Esophagus muscularis mucosa (tissue), 4 donors: ENCODE measurements around the gene SCFD1.

Experiments used
- EP300 ChIP-seq: sonication (generic); formaldehyde crosslinking; IDR thresholded peaks from one replicate; pipeline ENCODE4 v1.6.1; 2017; ENCODE audit warnings: antibody characterized with exemption
- POLR2A ChIP-seq: fragments of 450-650 bp; IDR thresholded peaks from one replicate; pipeline ENCODE4 v1.6.1; 2017; ENCODE audit warnings: antibody characterized with exemption, moderate library complexity, mild to moderate bottlenecking, low read depth
- TF ChIP-seq, protein P1 (sequence below), 3 experiments: fragments of 200-600 bp in 2 of 3; fragments of 450-650 bp in 1 of 3; sonication (generic) in 2 of 3; IDR thresholded peaks; one replicate each; pipeline ENCODE4 v1.5.1; 2017 to 2019; ENCODE audit warnings: antibody characterized with exemption in 3 of 3, mild to moderate bottlenecking in 2 of 3, moderate library complexity in 1 of 3

GRCh38 chr14:30572771-30573170 lies 49.3 kb upstream of the SCFD1 start:
- TF ChIP-seq, protein P1, sequence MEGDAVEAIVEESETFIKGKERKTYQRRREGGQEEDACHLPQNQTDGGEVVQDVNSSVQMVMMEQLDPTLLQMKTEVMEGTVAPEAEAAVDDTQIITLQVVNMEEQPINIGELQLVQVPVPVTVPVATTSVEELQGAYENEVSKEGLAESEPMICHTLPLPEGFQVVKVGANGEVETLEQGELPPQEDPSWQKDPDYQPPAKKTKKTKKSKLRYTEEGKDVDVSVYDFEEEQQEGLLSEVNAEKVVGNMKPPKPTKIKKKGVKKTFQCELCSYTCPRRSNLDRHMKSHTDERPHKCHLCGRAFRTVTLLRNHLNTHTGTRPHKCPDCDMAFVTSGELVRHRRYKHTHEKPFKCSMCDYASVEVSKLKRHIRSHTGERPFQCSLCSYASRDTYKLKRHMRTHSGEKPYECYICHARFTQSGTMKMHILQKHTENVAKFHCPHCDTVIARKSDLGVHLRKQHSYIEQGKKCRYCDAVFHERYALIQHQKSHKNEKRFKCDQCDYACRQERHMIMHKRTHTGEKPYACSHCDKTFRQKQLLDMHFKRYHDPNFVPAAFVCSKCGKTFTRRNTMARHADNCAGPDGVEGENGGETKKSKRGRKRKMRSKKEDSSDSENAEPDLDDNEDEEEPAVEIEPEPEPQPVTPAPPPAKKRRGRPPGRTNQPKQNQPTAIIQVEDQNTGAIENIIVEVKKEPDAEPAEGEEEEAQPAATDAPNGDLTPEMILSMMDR (IDR thresholded peaks at IDR 0.05): no peak
- no peak for TF ChIP-seq POLR2A
- TF ChIP-seq EP300: no peak
